Adipose tissue (tissue), 3 donors: ENCODE measurements around the gene CTNNA2. TPM values are rescaled to one million over a fixed set of nuclear protein-coding genes. Genes with fewer than 3 reads are reported as not detected.
"Not testable (repeated sequence)": the region's sequence is repeated elsewhere in the genome, so short reads cannot be mapped to it uniquely, and the experiment has no call there.

Experiments used
- H3K27ac ChIP-seq: one replicate; pipeline ENCODE4 v1.5.1; 2013; ENCODE audit warnings: low read depth, low read length
- WGBS, 3 donors: extraction: QIAGEN DNeasy Blood & Tissue Kit; methylation state at CpG; one replicate each; pipeline ENCODE4 v1.1.7; 2013; 5-methylcytosine and 5-hydroxymethylcytosine counted together
- polyA plus RNA-seq, 3 donors: library from polyadenylated mRNA; stranded (reverse); fragments of 200-250 nt; gene quantifications; one replicate each; pipeline ENCODE4 v1.2.3, GENCODE V29; 2013
- donor health status: healthy with polysubstance abuse.
- donor health status: Bipolar disorder and iron deficiency.
- donor health status: healthy.

CTNNA2 gene
- polyA plus RNA-seq, 3 donors: 0.07 to 0.47 TPM; not detected in 1

DNA sequence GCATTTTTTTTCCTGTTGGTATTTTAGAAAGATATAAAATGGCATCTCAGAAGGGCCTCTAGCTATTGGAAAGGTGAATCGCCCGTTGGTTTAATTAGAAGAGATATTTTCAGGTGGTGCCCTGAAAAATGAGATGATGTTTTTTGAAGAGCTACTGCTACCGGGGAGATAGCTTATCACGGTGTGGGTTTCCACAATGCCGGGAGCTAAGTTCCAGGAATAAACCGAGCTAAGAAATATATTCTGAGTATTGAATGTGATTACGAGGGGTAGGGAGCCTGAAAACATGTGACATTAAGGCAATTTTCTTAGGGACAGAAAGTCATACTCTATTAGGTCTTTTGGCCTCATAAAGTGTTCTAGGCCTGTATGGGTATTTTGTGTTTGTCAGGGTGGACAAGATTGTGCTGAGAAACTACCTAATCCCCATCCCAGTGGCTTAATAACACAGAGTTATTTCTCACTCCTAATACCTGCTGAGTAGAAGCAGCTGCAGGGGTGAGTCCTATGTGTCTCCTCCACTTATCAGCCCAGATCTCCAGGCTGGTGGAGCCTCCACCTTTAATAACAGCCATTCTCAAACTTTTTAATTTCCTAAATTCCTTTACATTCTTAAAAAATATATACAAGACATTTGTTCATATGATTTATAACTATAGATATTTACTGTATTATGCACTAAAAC lies 641.5 kb downstream of the CTNNA2 start:
- H3K27ac ChIP-seq: no peak overlapping the region
- 83 to 91% (median 89%) methylated on average over 7 of the region's 7 CpGs for WGBS, 3 donors

DNA sequence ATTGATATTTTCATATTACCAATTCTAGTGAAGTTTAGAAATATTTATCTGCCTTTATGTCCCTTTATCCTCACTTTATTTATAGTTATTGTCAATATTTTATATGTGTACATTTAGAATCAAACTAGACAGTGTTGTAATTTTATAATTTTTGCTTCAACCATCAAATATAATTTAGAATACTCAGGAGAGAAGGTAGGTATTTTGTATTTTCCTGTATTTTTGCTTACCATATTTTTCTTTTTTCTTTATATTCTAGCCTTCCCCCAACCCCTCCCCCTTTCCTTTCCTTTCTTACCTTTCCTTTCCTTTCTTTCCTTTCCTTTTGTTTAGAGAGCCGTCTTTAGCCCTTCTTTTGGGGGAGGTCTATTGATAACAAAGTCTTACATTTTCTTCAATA lies 651.5 kb downstream of the CTNNA2 start:
- WGBS, 3 donors: 45 to 77% (median 57%) methylated on average over 1 of the region's 1 CpG
- H3K27ac ChIP-seq: no peak overlapping the region

DNA sequence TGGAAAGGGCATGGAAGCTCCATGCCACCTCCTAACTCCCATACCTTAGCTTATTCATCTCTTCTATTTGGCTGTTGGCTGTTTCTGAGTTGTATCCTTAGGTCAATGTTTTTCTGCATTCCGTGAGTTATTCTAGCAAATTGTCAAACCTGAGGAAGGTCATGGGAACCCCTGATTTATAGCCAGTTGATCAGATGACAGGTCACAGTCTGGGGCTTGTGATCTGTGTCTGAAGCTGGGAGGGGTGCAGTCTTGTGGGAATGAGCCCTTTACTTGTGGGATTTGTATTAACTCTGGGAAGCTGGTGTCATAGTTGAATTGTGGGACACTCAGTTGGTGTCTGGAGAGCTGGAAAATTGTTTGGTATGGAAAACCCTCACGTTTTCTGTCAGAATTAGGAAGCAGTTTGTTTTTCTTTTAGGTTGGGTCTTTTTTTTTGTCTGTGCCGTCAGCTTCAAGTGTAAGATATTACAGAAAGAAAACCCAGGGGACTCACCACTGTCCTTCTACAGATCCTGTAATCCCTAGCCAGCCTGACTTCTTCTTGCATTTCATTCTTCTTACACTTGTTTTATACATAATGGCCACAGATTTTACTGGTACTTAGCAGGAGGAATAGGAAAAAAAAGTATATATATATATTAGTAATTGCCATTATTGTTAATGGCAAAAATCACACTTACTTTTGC lies 653.8 kb downstream of the CTNNA2 start:
- WGBS, 3 donors: 42 to 49% (median 48%) methylated on average over 3 of the region's 3 CpGs
- no peak overlapping the region for H3K27ac ChIP-seq

DNA sequence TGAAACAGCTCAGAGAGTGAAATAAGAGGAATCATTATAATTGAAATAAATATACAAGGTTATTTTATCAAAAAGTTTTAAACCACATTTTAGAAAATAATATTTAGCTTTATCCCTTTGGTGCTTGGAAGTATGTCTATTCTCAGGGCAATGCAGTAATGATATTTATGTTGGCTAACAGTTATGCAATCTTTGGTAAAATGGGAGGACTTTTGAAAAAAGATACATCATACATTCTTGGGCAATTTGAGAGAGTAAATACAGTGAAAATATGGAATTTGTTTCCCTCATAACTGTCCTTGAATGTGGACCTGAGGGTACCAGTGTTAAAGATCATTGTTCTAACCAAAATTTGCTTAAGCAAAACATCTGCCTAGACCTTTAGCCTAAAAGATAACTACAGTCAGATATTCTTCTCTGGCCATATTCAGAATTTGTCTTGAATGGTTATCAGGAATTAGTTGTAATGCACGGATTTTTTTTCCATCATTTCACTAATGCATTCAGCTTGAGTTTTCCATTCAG lies 654.5 kb downstream of the CTNNA2 start:
- 35 to 70% (median 63%) methylated on average over 1 of the region's 1 CpG for WGBS, 3 donors
- H3K27ac ChIP-seq: no peak overlapping the region

DNA sequence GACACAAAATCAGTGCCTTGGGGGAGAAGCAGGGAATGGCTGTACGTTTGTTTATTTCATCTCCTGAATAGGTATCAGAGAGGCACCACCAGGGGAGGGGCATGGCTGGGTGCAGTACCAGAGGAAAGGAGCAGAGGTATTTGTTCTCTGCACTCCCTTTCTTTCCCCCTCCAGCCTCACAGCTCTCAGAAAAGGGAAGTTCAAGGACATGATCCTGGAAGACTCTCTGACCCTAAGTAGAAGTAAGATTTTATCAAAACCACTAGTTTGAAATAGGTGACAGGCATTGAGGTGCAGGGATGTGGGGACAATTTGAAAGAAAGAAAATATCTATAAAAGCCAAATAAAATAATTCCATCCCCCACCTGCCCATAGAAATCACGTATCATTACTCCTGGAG lies 655.2 kb downstream of the CTNNA2 start:
- WGBS, 3 donors: 16 to 42% (median 28%) methylated on average over 2 of the region's 2 CpGs
- no peak overlapping the region for H3K27ac ChIP-seq

DNA sequence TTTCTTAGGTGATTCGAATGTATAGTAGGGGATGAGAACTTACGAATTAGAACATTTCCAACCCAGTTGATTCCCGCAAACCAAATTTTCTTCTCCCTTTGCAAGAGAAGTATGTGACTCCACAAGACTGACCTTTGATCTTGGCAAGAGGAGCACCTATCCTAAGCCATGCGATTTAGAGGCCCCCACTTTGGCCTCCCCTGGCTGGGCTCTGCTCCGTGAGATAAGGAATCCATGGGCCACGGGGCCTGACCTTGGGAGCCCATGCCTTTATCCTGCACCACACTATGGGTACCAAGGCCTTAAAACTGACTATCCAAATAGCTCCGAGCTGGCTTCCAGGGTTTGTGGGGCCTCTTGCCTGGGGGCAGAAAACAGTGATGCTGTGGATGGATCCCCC lies 656.0 kb downstream of the CTNNA2 start:
- 76 to 94% (median 91%) methylated on average over 7 of the region's 7 CpGs for WGBS, 3 donors
- H3K27ac ChIP-seq: no peak overlapping the region

DNA sequence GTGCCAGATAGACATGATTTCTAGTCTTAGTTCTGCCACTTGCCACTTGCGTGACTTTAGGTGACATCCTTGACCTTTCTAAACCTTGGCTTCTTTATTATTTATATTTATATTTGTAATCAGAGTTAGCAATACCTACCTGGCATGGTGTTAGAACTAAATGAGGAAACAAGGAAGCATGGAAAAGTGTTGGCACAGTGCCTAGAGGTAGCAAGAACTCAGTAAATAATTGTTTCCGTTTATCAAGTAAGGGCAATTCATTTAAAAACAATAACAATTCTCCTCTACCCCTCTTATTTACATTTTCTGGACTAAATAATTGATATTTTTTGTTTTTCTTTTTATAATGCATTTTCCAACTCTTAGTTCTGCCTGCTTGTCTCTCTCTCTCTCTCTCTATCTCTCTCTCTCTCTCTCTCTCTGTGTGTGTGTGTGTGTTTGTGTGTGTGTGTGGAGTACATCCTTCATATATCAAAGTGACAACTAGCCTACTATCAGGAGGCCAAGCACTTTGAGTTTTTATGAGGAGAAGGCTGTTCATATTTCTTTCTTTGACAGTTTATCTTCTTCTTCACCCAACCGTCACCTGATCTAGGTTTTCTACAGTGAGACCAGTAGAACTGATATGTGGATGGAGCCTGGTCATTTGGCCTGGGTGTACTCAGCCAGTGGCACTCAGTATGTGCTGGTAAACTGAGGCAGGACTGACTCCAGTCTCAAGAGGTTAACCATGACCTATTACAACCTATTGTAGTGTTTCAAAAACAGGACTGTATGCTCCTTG lies 657.2 kb downstream of the CTNNA2 start:
- H3K27ac ChIP-seq: no peak overlapping the region
- WGBS, 3 donors: 44 to 87% (median 62%) methylated on average over 3 of the region's 3 CpGs

DNA sequence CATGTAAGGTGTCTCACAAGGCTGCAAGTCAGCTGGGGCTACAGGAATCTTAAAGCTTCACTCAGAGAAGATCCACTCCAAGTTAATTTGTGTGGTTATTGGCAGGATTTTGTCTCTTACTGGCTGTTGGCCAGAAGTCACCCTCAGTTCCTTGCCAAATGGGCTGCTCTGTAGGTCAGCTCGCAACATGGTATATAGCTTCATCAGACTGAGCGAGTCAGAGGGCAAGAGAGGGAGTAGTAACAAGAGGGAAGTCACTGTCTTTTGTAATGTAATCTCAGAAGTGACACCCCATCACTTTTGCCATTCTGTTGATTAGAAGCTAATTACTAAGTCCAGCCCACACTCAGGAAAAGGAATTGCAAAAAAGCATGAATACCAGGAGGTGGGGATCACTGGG lies 672.2 kb downstream of the CTNNA2 start:
- WGBS, 3 donors: 50 to 66% (median 56%) methylated on average over 2 of the region's 2 CpGs
- H3K27ac ChIP-seq: no peak overlapping the region

DNA sequence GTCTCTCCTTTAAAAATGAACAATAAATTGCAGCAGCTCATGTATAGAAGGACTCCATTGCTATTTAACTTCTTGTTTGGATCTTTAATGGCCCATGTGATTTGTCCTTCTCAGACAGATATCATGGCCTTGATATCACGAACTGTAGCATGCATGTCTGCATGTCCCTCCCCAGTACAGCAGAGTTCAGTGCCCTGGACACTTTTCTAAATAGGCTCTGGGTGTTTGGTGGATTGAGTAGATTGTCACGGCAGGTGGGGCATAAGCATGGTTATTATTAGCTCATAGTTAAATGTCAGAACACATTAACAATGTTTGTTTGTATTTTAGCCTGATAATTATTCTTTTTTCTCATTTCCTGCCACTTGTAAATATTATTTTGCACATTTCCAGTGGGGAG lies 673.4 kb downstream of the CTNNA2 start:
- no peak overlapping the region for H3K27ac ChIP-seq
- 50 to 77% (median 76%) methylated on average over 2 of the region's 2 CpGs for WGBS, 3 donors

DNA sequence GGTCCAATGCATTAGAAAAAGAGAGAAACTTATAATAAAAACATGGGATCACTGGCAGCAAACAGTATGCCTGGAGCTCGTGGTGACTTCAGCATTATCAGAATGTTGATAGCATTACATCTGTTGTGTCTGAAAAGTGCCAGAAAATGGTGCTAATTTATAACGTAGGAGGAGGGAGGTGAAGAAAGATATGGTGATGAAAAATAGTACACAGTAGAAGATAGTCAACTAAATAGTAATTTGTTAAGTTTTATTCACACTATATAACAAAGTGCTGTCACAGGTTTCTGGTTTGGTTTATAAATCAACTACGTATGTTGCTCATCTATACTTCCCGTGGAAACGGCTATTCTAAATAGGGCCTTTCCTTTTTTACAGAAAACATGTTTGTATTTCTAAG lies 674.3 kb downstream of the CTNNA2 start:
- no peak overlapping the region for H3K27ac ChIP-seq

DNA sequence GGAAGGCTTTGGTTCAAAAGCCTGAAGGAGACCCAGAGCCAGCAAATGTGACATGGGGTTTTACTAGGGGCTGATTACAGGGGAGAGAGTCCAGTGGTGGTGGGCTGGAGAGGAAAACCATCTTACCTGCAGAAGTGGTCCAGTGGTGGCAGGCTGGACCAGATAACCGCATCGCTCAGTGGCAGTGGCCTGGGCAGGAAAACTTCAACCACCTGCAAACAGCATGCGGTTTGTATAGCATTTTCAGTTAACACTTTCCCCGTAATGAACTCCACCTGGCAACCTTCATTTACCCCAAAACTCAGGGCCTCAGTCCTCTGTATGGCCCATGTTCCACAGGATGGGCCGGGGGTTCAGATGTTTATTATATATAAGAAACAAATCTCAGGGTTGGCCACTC lies 677.3 kb downstream of the CTNNA2 start:
- 76 to 89% (median 86%) methylated on average over 5 of the region's 5 CpGs for WGBS, 3 donors

More for the DNA sequence above, 674.3 kb downstream of the CTNNA2 start:
- WGBS, 3 donors: 59 to 69% (median 61%) methylated on average over 5 of the region's 5 CpGs

DNA sequence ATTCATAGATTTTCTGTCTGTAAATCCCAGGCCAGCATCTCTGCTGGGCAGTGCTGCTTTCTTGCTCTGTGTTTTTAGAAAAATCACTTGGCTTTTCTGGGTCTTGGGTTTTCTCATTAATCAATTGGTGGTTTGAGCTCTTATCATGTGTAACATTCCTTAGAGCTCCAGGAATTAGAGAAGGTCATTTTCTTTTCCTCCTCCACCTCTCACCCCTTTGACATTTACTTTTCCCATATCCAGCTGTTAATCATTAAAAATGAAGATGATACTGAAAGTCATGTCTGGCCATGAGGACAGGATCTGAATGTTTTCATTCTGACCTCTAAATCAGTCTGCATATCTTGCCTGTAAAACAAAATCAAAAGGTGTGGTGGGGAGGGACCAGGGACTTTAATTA lies 680.7 kb downstream of the CTNNA2 start:
- H3K27ac ChIP-seq: no peak overlapping the region

More for the DNA sequence above, 677.3 kb downstream of the CTNNA2 start:
- no peak overlapping the region for H3K27ac ChIP-seq

DNA sequence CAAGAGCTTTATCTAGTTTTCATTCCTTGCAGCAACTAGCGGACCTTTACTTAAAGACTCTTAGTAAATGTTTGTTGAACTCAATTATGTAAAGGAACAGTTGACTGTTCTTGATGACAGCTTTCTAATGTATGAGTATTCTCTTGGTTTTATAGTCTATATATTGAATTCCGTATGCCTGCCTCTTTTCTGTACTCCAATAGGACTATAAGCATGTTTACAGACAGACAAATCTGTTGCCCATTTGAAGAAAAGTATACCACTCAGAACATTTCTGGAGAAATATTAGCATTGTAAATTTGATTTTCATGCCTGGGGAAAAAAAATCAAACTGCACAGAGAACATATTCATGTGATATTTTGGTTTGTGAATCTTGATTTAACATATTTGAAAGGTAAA lies 682.2 kb downstream of the CTNNA2 start:
- 36 to 82% (median 56%) methylated on average over 2 of the region's 2 CpGs for WGBS, 3 donors
- no peak overlapping the region for H3K27ac ChIP-seq

DNA sequence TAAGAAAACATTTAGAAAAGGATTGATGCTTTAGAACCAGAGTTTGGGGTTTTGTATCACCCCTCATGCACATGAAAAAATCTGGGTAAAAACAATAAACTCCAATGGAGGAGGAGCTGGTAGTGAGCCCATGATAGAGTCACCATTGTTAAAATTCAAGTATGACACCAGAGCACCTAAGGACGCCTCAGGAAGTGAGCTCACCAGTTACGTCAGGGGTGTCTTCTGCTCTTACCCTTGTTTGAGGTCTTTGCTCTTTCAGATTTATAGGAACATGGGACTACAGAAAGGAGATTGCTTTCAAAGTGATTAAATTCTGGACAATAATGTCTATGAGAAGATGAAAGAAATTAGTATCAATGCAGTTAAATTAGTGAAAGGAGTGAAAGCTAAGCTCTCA lies 685.2 kb downstream of the CTNNA2 start:
- no peak overlapping the region for H3K27ac ChIP-seq
- WGBS, 3 donors: 79 to 81% (median 80%) methylated on average over 2 of the region's 2 CpGs

DNA sequence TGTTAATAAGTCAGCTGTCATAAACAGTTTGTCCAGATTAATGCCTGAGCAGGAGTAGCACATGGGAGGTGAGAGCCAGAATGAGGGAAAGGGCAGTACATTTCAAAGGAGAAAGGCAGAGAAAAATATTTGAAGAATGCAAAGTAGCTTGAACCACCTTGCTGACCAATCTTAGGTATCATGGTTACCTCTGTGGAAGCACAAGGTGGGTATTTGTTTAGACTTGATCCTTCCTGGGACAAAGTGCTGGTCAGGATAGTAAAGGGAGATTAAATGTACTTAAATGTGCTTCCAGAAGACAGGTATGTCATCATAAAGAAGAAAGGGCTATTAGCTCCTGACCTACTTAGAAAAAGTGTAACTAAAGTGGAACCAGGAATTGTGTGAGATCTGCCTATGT lies 686.7 kb downstream of the CTNNA2 start:
- H3K27ac ChIP-seq: no peak overlapping the region

DNA sequence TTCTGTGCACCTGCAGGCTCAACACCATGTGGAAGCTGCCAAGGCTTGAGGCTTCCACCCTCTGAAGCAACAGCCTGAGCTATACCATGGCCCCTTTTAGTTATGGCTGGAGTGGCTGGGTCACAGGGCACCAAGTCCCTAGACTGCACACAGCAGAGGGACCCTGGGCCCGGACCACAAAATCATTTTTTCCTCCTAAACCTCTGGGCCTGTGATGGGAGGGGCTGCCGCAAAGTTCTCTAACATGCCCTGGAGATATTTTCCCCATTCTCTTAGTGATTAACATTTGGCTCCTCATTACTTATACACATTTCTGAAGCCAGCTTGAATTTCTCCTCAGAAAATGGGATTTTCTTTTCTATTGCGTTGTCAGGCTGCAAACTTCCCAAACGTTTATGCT lies 691.1 kb downstream of the CTNNA2 start:
- H3K27ac ChIP-seq: not testable (repeated sequence)
- WGBS, 3 donors: 75 to 94% (median 89%) methylated on average over 4 of the region's 4 CpGs

DNA sequence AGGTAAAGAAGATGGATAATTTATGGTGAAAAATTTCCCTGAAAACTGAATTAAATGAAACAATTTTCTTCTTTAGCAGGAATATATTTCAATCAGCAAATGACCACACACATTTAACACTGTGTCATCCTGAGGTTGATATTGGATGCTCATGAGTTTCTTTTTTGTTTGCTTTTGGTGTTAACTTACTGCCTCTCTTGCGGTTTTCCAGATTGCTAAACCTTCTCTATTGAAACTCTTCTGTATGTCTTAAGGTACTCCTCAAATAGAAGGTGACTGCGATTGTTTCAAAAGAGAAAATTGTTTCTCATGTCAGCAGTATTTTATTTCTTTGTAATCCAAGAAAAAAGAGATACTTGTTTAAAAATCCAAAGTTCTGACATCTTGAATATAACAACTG lies 692.6 kb downstream of the CTNNA2 start:
- H3K27ac ChIP-seq: no peak overlapping the region
- 52 to 94% (median 84%) methylated on average over 2 of the region's 2 CpGs for WGBS, 3 donors

DNA sequence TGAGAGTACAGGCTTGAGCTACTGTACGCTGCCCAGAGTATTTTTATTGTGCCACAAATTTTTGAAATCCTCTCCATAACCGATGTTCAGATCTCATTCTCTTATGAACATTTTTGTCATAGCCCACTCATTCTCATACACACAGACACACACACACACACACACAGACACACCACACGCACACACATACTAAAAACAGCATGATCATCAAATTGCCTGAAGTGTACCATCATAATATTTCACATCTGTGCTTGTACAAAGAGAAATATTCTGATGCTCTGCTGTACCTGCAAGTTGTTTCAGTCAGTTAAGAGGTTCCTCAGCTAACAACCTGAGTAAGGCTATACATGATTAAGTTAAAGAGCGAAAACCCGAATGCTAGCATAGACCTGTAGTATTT lies 696.6 kb downstream of the CTNNA2 start:
- H3K27ac ChIP-seq: no peak overlapping the region

DNA sequence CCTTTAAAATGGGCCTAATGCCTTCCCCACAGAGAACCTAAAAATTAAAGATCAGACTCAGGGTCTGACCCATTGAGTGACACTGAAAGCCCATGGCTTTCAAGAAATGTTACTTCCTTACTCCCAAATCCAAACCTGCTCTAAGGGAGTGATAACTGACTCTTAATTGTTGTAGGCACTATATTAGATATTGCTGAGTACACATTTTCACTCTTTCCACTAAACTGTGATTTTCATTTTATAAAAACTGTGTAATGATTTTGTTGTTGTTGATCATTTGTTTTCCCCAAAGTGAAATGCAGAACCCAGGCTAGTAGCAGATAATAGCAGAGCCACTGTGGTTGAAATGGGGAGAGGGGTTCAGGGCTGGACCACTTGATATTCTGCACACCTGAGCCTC lies 704.6 kb downstream of the CTNNA2 start:
- H3K27ac ChIP-seq: no peak overlapping the region

More for the DNA sequence above, 696.6 kb downstream of the CTNNA2 start:
- 89 to 93% (median 90%) methylated on average over 5 of the region's 5 CpGs for WGBS, 3 donors
